PC-9 (cell line): ENCODE results near the gene CRIP2. TPM values are rescaled to one million over a fixed set of nuclear protein-coding genes. Genes with fewer than 3 reads are reported as not detected.
A peak's percentile ranks its signal among the peaks of the same experiment; 100 is the strongest.

Experiments used
- BruUV-seq: library from RNA; stranded (reverse); fragments of 400-500 nt; replicated peaks from 2 replicates; lab custom pipeline; 2021; lab: Mats Ljungman, UMichigan
- CTCF ChIA-PET: fragments of 300-600 bp; sonication (Branson Sonifier 250); formaldehyde crosslinking; loops from one replicate; lab custom pipeline; 2022; ENCODE audit warnings: antibody characterized with exemption; lab: Charles Lee
- POLR2A ChIA-PET: fragments of 300-600 bp; sonication (Branson Sonifier 250); formaldehyde crosslinking; loops from one replicate; lab custom pipeline; 2022; ENCODE audit warnings: antibody characterized with exemption; ENCODE audit not compliant: unreplicated experiment; lab: Charles Lee
- DNase-seq, 2 experiments: peaks; one replicate each; pipeline versions ENCODE4 v3.0.0 to v3.0.0-alpha.2; 2015 to 2022; ENCODE audit warnings: mixed read lengths in 1 of 2
- H2AFZ ChIP-seq: fragments of 200-600 bp; sonication (generic); 2 replicates; pipeline ENCODE4 v1.8.1; 2017; ENCODE audit warnings: antibody characterized with exemption
- H3F3A ChIP-seq: fragments of 200-600 bp; sonication (generic); 2 replicates; pipeline ENCODE4 v1.8.1; 2017; ENCODE audit warnings: antibody characterized with exemption, mild to moderate bottlenecking, low read depth; ENCODE audit not compliant: insufficient read depth
- H3K27ac ChIP-seq: fragments of 200-600 bp; sonication (generic); 2 replicates; pipeline ENCODE4 v1.6.1; 2016; ENCODE audit warnings: mixed run types
- H3K27me3 ChIP-seq: fragments of 200-600 bp; sonication (generic); 2 replicates; pipeline ENCODE4 v1.6.1; 2016; ENCODE audit warnings: low read depth, mixed run types; ENCODE audit not compliant: insufficient read depth
- H3K36me3 ChIP-seq: fragments of 200-600 bp; sonication (generic); 2 replicates; pipeline ENCODE4 v1.6.1; 2016; ENCODE audit warnings: low read depth, mixed run types
- H3K4me1 ChIP-seq: fragments of 200-600 bp; sonication (generic); replicated peaks from 2 replicates; pipeline ENCODE4 v1.6.1; 2016; ENCODE audit warnings: mixed run types; ENCODE audit not compliant: insufficient read depth
- H3K4me2 ChIP-seq: fragments of 200-600 bp; sonication (generic); 2 replicates; pipeline ENCODE4 v1.6.1; 2017; ENCODE audit warnings: mixed run types
- H3K4me3 ChIP-seq: fragments of 200-600 bp; sonication (generic); 2 replicates; pipeline ENCODE4 v1.6.1; 2016; ENCODE audit warnings: mixed run types
- H3K79me2 ChIP-seq: fragments of 200-600 bp; sonication (generic); 2 replicates; pipeline ENCODE4 v1.6.1; 2017; ENCODE audit warnings: low read depth, mixed run types
- H3K9me2 ChIP-seq: fragments of 200-600 bp; sonication (generic); 2 replicates; pipeline ENCODE4 v1.8.1; 2017; ENCODE audit warnings: mild to moderate bottlenecking; ENCODE audit not compliant: insufficient read depth
- H3K9me3 ChIP-seq: fragments of 200-600 bp; sonication (generic); 2 replicates; pipeline ENCODE4 v1.8.1; 2016; ENCODE audit warnings: low read depth; ENCODE audit not compliant: insufficient read depth
- H4K20me1 ChIP-seq: fragments of 200-600 bp; sonication (generic); 2 replicates; pipeline ENCODE4 v1.8.1; 2017; ENCODE audit not compliant: insufficient read depth
- EZH2 ChIP-seq: fragments of 200-600 bp; sonication (generic); IDR thresholded peaks from 2 replicates; pipeline ENCODE4 v1.8.0; 2017; ENCODE audit warnings: antibody characterized with exemption, low read depth
- intact Hi-C: fragments of 100-400 bp; cut with micrococcal nuclease; formaldehyde crosslinking; loops from one replicate; pipeline ENCODE4 v1.10.0; 2022; ENCODE audit not compliant: unreplicated experiment
- total RNA-seq: library from RNA; stranded (reverse); gene quantifications from 2 replicates; pipeline ENCODE4 v1.2.3, GENCODE V29; 2021
- TF ChIP-seq, protein P1 (sequence below): fragments of 200-600 bp; sonication (generic); conservative IDR thresholded peaks from 2 replicates; pipeline ENCODE4 v1.6.1; 2017; ENCODE audit warnings: mixed run types, antibody characterized with exemption, mild to moderate bottlenecking, moderate library complexity

Gene CRIP2
- total RNA-seq, 1 experiment from 2014 or later: 50.2 TPM

DNA sequence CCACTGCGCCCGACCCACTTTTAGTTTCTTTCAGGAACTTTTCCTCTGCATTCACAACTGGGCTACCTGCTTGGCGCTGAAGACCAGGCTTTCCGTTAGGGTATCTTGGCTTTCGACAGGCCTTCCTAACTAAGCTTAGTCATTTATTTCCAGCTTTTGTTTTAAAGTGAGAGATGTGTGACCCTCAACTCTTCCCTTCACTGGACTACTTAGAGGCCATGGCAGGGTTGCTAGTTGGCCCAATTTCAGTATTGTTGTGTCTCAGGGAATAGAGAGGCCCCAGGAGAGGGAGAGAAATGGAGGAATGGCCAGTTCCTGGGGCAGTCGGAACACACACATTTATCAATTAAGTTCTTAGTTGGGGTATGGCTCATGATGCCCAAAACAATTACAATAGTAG, 44.6 kb upstream of the CRIP2 start:
- intact Hi-C loops: loop anchor here (2.0 kb wide), 1 partner anchor 35 kb away; no protein-coding TSS in a partner anchor

DNA sequence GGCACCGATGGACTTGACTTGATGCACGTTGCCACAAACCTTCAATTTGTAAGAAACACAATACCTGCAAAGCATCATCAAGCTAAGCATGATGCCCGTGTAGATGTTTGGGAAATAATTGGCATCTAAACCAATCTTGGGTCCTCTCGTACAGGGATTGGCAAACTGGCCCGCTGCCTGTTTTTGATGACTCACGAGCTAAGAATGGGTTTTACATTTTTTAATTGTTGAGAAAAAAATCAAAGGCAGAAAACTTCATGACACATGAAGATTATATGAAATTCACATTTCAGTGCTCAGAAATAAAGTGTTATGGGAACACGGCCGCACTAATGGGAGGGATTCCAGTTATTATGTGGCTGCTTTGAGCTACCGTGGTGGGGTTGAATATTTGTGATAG, 44.1 kb upstream of the CRIP2 start:
- Histone ChIP-seq H2AFZ (no peak overlapping the region), H3K79me2 (peaks cover 87% of the 10 kb centered on the region), H3K4me3 (no peak overlapping the region), H3K4me2 (0 out of 2 replicates have a peak overlapping the region, but pooled peaks have one; percentile 8), H3K9me3 (no peaks in the 10 kb centered on the region), H3K27me3 (no peaks in the 10 kb centered on the region), H3F3A (peaks cover 31% of the 10 kb centered on the region), H3K4me1 (peaks cover 14% of the 10 kb centered on the region), H3K9me2 (no peaks in the 10 kb centered on the region), H3K27ac (peak overlapping the region; percentile 36; the same call in 1 of the 2 replicates), H3K36me3 (peaks cover 5% of the 10 kb centered on the region; the same call in 1 of the 2 replicates), H4K20me1 (peaks cover 70% of the 10 kb centered on the region)
- POLR2A ChIA-PET: no interaction called here
- CTCF ChIA-PET: no interaction called here
- TF ChIP-seq, protein P1, sequence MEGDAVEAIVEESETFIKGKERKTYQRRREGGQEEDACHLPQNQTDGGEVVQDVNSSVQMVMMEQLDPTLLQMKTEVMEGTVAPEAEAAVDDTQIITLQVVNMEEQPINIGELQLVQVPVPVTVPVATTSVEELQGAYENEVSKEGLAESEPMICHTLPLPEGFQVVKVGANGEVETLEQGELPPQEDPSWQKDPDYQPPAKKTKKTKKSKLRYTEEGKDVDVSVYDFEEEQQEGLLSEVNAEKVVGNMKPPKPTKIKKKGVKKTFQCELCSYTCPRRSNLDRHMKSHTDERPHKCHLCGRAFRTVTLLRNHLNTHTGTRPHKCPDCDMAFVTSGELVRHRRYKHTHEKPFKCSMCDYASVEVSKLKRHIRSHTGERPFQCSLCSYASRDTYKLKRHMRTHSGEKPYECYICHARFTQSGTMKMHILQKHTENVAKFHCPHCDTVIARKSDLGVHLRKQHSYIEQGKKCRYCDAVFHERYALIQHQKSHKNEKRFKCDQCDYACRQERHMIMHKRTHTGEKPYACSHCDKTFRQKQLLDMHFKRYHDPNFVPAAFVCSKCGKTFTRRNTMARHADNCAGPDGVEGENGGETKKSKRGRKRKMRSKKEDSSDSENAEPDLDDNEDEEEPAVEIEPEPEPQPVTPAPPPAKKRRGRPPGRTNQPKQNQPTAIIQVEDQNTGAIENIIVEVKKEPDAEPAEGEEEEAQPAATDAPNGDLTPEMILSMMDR: no peak
- TF ChIP-seq EZH2: no peak
- no TSS peak for BruUV-seq
- intact Hi-C loops: loop anchor here (2.0 kb wide), 1 partner anchor 34 kb away; no protein-coding TSS in a partner anchor
- peak; percentile 75 to 81 for DNase-seq

More for the DNA sequence above, 44.6 kb upstream of the CRIP2 start:
- Histone ChIP-seq H3K4me1 (peaks cover 14% of the 10 kb centered on the region), H3K27ac (0 out of 2 replicates have a peak overlapping the region, but pooled peaks have one; percentile 17), H3F3A (peaks cover 30% of the 10 kb centered on the region), H3K36me3 (peaks cover 5% of the 10 kb centered on the region; the same call in 1 of the 2 replicates), H3K4me2 (0 out of 2 replicates have a peak overlapping the region, but pooled peaks have one; percentile 8), H3K79me2 (peaks cover 86% of the 10 kb centered on the region), H4K20me1 (peaks cover 69% of the 10 kb centered on the region), H3K4me3 (no peak overlapping the region), H3K9me3 (no peaks in the 10 kb centered on the region), H3K27me3 (no peaks in the 10 kb centered on the region), H2AFZ (no peak overlapping the region), H3K9me2 (no peaks in the 10 kb centered on the region)
- ChIA-PET POLR2A (no interaction called here), CTCF (no interaction called here)
- TF ChIP-seq EZH2: no peak
- TF ChIP-seq, protein P1: no peak
- DNase-seq: no peak
- no TSS peak for BruUV-seq

DNA sequence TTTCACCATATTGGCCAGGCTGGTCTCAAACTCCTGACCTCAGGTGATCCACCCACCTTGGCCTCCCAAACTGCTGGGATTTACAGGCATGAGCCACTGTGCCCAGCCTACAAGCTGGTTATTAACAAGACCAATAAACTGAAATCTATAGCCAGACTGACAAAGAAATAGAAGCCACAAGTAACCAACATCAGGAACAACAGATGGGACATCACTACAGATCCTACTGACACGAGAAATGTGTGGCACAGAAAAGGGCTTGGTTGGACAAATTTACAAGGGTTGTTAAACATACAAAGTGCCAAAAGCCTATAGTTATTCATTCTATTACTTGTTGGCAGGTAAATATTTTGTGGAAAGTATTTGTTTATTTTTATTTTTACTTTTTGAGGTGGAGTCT, 43.4 kb upstream of the CRIP2 start:
- H3F3A ChIP-seq: peaks cover 31% of the 10 kb centered on the region
- H3K4me1 ChIP-seq: peaks cover 14% of the 10 kb centered on the region
- peaks cover 76% of the 10 kb centered on the region for H4K20me1 ChIP-seq
- no peak overlapping the region for H2AFZ ChIP-seq
- no TSS peak for BruUV-seq
- CTCF ChIA-PET: no interaction called here
- POLR2A ChIA-PET: no interaction called here
- H3K27ac ChIP-seq: peak overlapping the region; percentile 36; the same call in 1 of the 2 replicates
- peaks cover 5% of the 10 kb centered on the region; the same call in 1 of the 2 replicates for H3K36me3 ChIP-seq
- H3K9me2 ChIP-seq: no peaks in the 10 kb centered on the region
- no peak for DNase-seq
- H3K4me3 ChIP-seq: no peak overlapping the region
- no peak for TF ChIP-seq EZH2
- TF ChIP-seq, protein P1: no peak
- H3K4me2 ChIP-seq: no peak overlapping the region
- H3K9me3 ChIP-seq: no peaks in the 10 kb centered on the region
- no peaks in the 10 kb centered on the region for H3K27me3 ChIP-seq
- intact Hi-C loops: loop anchor here (2.0 kb wide), 1 partner anchor 34 kb away; no protein-coding TSS in a partner anchor
- peaks cover 89% of the 10 kb centered on the region for H3K79me2 ChIP-seq
